Measurements from ENCODE around the gene WDFY3. TPM values are rescaled to one million over a fixed set of nuclear protein-coding genes. Genes with fewer than 3 reads are reported as not detected.

The WDFY3 gene
- total and polyA plus RNA-seq, 2 of the 13 experiments (the other 11 are each of a cell fraction or from before 2014, with no cell fraction given), result 16.7 to 24.5 TPM

DNA sequence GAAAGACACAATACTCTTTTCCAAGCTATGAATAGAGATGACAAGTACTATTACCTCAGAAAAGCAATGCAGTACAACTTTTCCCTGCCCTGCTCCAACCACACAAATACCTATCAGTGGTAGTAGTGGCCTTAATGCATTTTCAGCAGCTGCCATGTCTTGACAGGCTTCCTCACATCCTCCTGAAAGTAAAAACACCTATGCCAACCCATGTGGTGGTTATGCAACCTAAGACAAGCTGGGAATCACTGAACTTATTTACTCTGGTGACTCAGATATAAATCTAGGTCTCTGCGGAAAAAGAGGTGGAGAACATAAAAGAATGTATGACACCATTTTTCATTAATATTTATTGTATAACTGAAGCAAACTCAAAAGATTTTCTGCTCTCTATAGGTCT is 14.5 kb downstream of the WDFY3 start:
- FAIRE-seq (no peak), ATAC-seq (peak; percentile 62), DNase-seq (ENCODE audit: low spot score) (peak; percentile 62)
- Histone ChIP-seq H3K4me2 (ENCODE audit: low read depth, low read length) (no peak overlapping the region), H2AFZ (ENCODE audit: low read length) (no peak overlapping the region), H3K36me3 (replicated peaks in 1 of 2; ENCODE audit: control insufficient read depth in 1 of 2, insufficient read depth in 2 of 2, low read length in 2 of 2) (no peaks in the 10 kb centered on the region), H3K4me1 (ENCODE audit: insufficient read depth, low read length) (peaks cover 12% of the 10 kb centered on the region), H3K79me2 (ENCODE audit: insufficient read depth, low read length) (peaks cover 71% of the 10 kb centered on the region), H4K20me1 (ENCODE audit: insufficient read depth, low read length) (peaks cover 4% of the 10 kb centered on the region), H3K27ac (ENCODE audit: extremely low read length, insufficient read depth, low read length) (no peak overlapping the region), H3K9ac (ENCODE audit: insufficient read depth, low read depth, low read length) (no peak overlapping the region), H3K9me3 (ENCODE audit: low read length) (no peaks in the 10 kb centered on the region), H3K27me3 (ENCODE audit: control insufficient read depth in 1 of 2, insufficient read depth in 2 of 2, low read length in 2 of 2) (no peaks in the 10 kb centered on the region), H3K4me3 (replicated peaks in 1 of 3; ENCODE audit: insufficient read depth in 1 of 3, low read depth in 2 of 3, low read length in 3 of 3) (no peak overlapping the region)
- ChIA-PET CTCF (ENCODE audit: low intra/inter-chr PET ratio, low total read pairs) (no interaction called here), POLR2A (interaction anchor here (0.8 kb wide), 1 partner anchor 14 kb away, joined by 4 read pairs; the partner anchor contains the start of gene WDFY3)
- no TSS peak for BruUV-seq (replicated peaks)
- intact Hi-C loops (cut with micrococcal nuclease; ENCODE audit: unreplicated experiment) (no loop called here), in situ Hi-C loops (cut with HindIII; ENCODE audit: extremely low pct_ligation_motif_present, low pct_unique_long_range_greater_than_20kb) (no loop called here)
- WGBS (ENCODE audit: low lambda C conversion rate), result 10% methylated on average over 1 of the region's 1 CpG
- TF ChIP-seq GFI1 (CRISPR knock-in tag; IDR thresholded peaks at IDR 0.05; ENCODE audit: borderline replicate concordance) (peak; percentile 60; the same call in 1 of the 2 replicates), FOSL2 (CRISPR knock-in tag; IDR thresholded peaks at IDR 0.05) (peak; percentile 84), FOXA1 (IDR thresholded peaks at IDR 0.05) (no peak), FOXA1 (CRISPR knock-in tag; IDR thresholded peaks at IDR 0.05) (0 out of 2 replicates have a peak, but pooled peaks have one; percentile 55), ZBTB42 (CRISPR knock-in tag; IDR thresholded peaks at IDR 0.05) (no peak), CEBPG (CRISPR knock-in tag; IDR thresholded peaks at IDR 0.05) (peak; percentile 68), SMAD1 (CRISPR knock-in tag; IDR thresholded peaks at IDR 0.05; ENCODE audit: borderline replicate concordance, low read depth) (no peak), ZNF10 (CRISPR knock-in tag; IDR thresholded peaks at IDR 0.05; ENCODE audit: borderline replicate concordance, low read depth) (no peak), SAP130 (CRISPR knock-in tag; IDR thresholded peaks at IDR 0.05; ENCODE audit: low read depth) (peak; percentile 64; the same call in 1 of the 2 replicates), FOXA3 (CRISPR knock-in tag; IDR thresholded peaks at IDR 0.05) (peak; percentile 75), ZFY (CRISPR knock-in tag; IDR thresholded peaks at IDR 0.05) (no peak), ZNF292 (CRISPR knock-in tag; IDR thresholded peaks at IDR 0.05; ENCODE audit: borderline replicate concordance, low read depth) (no peak), THAP11 (CRISPR knock-in tag; IDR thresholded peaks at IDR 0.05) (peak; percentile 12; the same call in 1 of the 2 replicates), HMG20A (CRISPR knock-in tag; IDR thresholded peaks at IDR 0.05; ENCODE audit: borderline replicate concordance) (peak; percentile 74; the same call in 1 of the 2 replicates), KDM3A (CRISPR knock-in tag; IDR thresholded peaks at IDR 0.05; ENCODE audit: low read depth) (no peak), ZNF644 (CRISPR knock-in tag; IDR thresholded peaks at IDR 0.05; ENCODE audit: low read depth) (peak; percentile 79; the same call in 1 of the 2 replicates), ZNF446 (CRISPR knock-in tag; IDR thresholded peaks at IDR 0.05) (no peak), NBN (conservative IDR thresholded peaks at IDR 0.05) (no peak)
- TF ChIP-seq, protein P1, sequence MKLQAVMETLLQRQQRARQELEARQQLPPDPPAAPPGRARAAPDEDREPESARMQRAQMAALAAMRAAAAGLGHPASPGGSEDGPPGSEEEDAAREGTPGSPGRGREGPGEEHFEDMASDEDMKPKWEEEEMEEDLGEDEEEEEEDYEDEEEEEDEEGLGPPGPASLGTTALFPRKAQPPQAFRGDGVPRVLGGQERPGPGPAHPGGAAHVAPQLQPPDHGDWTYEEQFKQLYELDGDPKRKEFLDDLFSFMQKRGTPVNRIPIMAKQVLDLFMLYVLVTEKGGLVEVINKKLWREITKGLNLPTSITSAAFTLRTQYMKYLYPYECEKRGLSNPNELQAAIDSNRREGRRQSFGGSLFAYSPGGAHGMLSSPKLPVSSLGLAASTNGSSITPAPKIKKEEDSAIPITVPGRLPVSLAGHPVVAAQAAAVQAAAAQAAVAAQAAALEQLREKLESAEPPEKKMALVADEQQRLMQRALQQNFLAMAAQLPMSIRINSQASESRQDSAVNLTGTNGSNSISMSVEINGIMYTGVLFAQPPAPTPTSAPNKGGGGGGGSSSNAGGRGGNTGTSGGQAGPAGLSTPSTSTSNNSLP (IDR thresholded peaks at IDR 0.05; ENCODE audit: low read depth, low read length), result peak; percentile 59; the same call in 1 of the 2 replicates
- TF ChIP-seq, protein P2, sequence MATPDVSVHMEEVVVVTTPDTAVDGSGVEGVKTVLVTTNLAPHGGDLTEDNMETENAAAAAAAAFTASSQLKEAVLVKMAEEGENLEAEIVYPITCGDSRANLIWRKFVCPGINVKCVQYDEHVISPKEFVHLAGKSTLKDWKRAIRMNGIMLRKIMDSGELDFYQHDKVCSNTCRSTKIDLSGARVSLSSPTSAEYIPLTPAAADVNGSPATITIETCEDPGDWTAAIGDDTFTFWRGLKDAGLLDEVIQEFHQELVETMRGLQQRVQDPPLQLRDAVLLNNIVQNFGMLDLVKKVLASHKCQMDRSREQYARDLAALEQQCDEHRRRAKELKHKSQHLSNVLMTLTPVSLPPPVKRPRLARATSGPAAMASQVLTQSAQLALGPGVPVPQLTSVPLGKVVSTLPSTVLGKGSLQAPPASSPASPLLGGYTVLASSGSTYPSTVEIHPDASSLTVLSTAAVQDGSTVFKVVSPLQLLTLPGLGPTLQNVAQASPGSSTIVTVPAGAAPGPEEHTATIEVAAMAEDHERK (CRISPR knock-in tag; IDR thresholded peaks at IDR 0.05; ENCODE audit: low read depth), result no peak
- TF ChIP-seq, protein P3, sequence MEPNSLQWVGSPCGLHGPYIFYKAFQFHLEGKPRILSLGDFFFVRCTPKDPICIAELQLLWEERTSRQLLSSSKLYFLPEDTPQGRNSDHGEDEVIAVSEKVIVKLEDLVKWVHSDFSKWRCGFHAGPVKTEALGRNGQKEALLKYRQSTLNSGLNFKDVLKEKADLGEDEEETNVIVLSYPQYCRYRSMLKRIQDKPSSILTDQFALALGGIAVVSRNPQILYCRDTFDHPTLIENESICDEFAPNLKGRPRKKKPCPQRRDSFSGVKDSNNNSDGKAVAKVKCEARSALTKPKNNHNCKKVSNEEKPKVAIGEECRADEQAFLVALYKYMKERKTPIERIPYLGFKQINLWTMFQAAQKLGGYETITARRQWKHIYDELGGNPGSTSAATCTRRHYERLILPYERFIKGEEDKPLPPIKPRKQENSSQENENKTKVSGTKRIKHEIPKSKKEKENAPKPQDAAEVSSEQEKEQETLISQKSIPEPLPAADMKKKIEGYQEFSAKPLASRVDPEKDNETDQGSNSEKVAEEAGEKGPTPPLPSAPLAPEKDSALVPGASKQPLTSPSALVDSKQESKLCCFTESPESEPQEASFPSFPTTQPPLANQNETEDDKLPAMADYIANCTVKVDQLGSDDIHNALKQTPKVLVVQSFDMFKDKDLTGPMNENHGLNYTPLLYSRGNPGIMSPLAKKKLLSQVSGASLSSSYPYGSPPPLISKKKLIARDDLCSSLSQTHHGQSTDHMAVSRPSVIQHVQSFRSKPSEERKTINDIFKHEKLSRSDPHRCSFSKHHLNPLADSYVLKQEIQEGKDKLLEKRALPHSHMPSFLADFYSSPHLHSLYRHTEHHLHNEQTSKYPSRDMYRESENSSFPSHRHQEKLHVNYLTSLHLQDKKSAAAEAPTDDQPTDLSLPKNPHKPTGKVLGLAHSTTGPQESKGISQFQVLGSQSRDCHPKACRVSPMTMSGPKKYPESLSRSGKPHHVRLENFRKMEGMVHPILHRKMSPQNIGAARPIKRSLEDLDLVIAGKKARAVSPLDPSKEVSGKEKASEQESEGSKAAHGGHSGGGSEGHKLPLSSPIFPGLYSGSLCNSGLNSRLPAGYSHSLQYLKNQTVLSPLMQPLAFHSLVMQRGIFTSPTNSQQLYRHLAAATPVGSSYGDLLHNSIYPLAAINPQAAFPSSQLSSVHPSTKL (CRISPR knock-in tag; IDR thresholded peaks at IDR 0.05), result peak; percentile 54
